HG03457 (cell line): ENCODE data around the gene GRWD1.

Experiments
- ATAC-seq: cut with Tn5 transposase; IDR thresholded peaks from one replicate; pipeline ENCODE4 v1.9.1; 2021; ENCODE audit warnings: moderate number of reproducible peaks; ENCODE audit not compliant: unreplicated experiment

Gene GRWD1

GRCh38 chr19:48495396-48495795 lies 49.6 kb downstream of the GRWD1 start:
- no peak for ATAC-seq

GRCh38 chr19:48496959-48497727 lies 51.4 kb downstream of the GRWD1 start:
- no peak for ATAC-seq

GRCh38 chr19:48497728-48498594 lies 52.2 kb downstream of the GRWD1 start:
- no peak for ATAC-seq

- no peak for ATAC-seq
Observed at GRCh38 chr19:48498595-48499311, 53.0 kb downstream of the GRWD1 start.

- ATAC-seq, result no peak
Observed at GRCh38 chr19:48499316-48500090, 53.7 kb downstream of the GRWD1 start.

GRCh38 chr19:48500830-48501493 lies 55.2 kb downstream of the GRWD1 start:
- no peak for ATAC-seq

GRCh38 chr19:48501494-48502349 lies 55.9 kb downstream of the GRWD1 start:
- no peak for ATAC-seq

- ATAC-seq, result no peak
Observed at GRCh38 chr19:48502350-48503018, 56.7 kb downstream of the GRWD1 start.

- no peak for ATAC-seq
Observed at GRCh38 chr19:48506138-48506733, 60.5 kb downstream of the GRWD1 start.
